HEK293T (cell line): Measurements from ENCODE around the gene NARF.

Experiments
- CTCF ChIA-PET: fragments of 350-600 bp; formaldehyde crosslinking; extraction: SDS; loops from one replicate; lab custom pipeline; 2021; ENCODE audit warnings: antibody characterized with exemption, inconsistent platforms; lab: Yijun Ruan, JAX
- POLR2A ChIA-PET: fragments of 350-600 bp; formaldehyde crosslinking; extraction: SDS; loops from one replicate; lab custom pipeline; 2020; ENCODE audit warnings: antibody characterized with exemption, inconsistent platforms; lab: Yijun Ruan, JAX
- DNase-seq: peaks from one replicate; pipeline ENCODE4 v3.0.0; 2012; ENCODE audit warnings: mixed read lengths; ENCODE audit errors: extremely low spot score
- ARNT ChIP-seq: fragments of 450-650 bp; IDR thresholded peaks from 2 replicates; pipeline ENCODE4 v1.6.1; 2017; ENCODE audit warnings: mild to moderate bottlenecking
- BHLHE40 ChIP-seq: fragments of 450-650 bp; IDR thresholded peaks from 2 replicates; pipeline ENCODE4 v1.6.1; 2016; ENCODE audit warnings: mild to moderate bottlenecking, moderate library complexity, borderline replicate concordance
- CTBP1 ChIP-seq: fragments of 450-650 bp; IDR thresholded peaks from 2 replicates; pipeline ENCODE4 v1.6.1; 2016; ENCODE audit warnings: borderline replicate concordance
- ELF4 ChIP-seq: fragments of 450-650 bp; IDR thresholded peaks from 2 replicates; pipeline ENCODE4 v1.6.1; 2017; ENCODE audit warnings: antibody characterized with exemption
- FOXA1 ChIP-seq: fragments of 450-650 bp; IDR thresholded peaks from 2 replicates; pipeline ENCODE4 v1.6.1; 2016; ENCODE audit warnings: mild to moderate bottlenecking
- FOXK2 ChIP-seq: fragments of 450-650 bp; IDR thresholded peaks from 2 replicates; pipeline ENCODE4 v1.6.1; 2016; ENCODE audit warnings: mild to moderate bottlenecking
- FOXM1 ChIP-seq: fragments of 450-650 bp; IDR thresholded peaks from 2 replicates; pipeline ENCODE4 v1.6.1; 2017; ENCODE audit warnings: mild to moderate bottlenecking, borderline replicate concordance
- HDGF ChIP-seq: fragments of 450-650 bp; IDR thresholded peaks from 2 replicates; pipeline ENCODE4 v1.6.1; 2017; ENCODE audit warnings: antibody characterized with exemption, borderline replicate concordance
- L3MBTL2 ChIP-seq: fragments of 450-650 bp; conservative IDR thresholded peaks from 2 replicates; pipeline ENCODE4 v1.6.1; 2016; ENCODE audit warnings: mild to moderate bottlenecking
- LEF1 ChIP-seq: fragments of 450-650 bp; IDR thresholded peaks from 2 replicates; pipeline ENCODE4 v1.6.1; 2017; ENCODE audit warnings: mild to moderate bottlenecking, borderline replicate concordance
- NFRKB ChIP-seq: fragments of 450-650 bp; IDR thresholded peaks from 2 replicates; pipeline ENCODE4 v1.6.1; 2016; ENCODE audit warnings: mild to moderate bottlenecking, moderate library complexity
- PKNOX1 ChIP-seq: fragments of 450-650 bp; IDR thresholded peaks from 2 replicates; pipeline ENCODE4 v1.6.1; 2016
- SP1 ChIP-seq: fragments of 450-650 bp; IDR thresholded peaks from 2 replicates; pipeline ENCODE4 v1.6.1; 2017
- SUZ12 ChIP-seq: fragments of 450-650 bp; IDR thresholded peaks from 2 replicates; pipeline ENCODE4 v1.6.1; 2016; ENCODE audit warnings: mild to moderate bottlenecking
- TARDBP ChIP-seq: fragments of 450-650 bp; IDR thresholded peaks from 2 replicates; pipeline ENCODE4 v1.6.1; 2016
- ZNF384 ChIP-seq: fragments of 450-650 bp; IDR thresholded peaks from 2 replicates; pipeline ENCODE4 v1.6.1; 2016

Gene NARF

GRCh38 chr17:82414548-82415281, 43.8 kb upstream of the NARF start:
- CTCF ChIA-PET, result interaction anchor here (0.6 to 1.1 kb wide), 3 partner anchors 48 to 137 kb away, joined by 4 read pairs; no protein-coding TSS in a partner anchor
- DNase-seq, result peak; percentile 86
- TF ChIP-seq FOXK2 (no peak), ZNF384 (no peak), FOXM1 (no peak), CTBP1 (no peak), SUZ12 (no peak), NFRKB (no peak), FOXA1 (no peak), TARDBP (no peak), LEF1 (no peak), ELF4 (no peak), PKNOX1 (no peak), SP1 (no peak), ARNT (no peak), BHLHE40 (no peak), L3MBTL2 (no peak), HDGF (no peak)
- POLR2A ChIA-PET, result interaction anchor here (0.7 kb wide), 1 partner anchor 89 kb away, joined by 3 read pairs; no protein-coding TSS in a partner anchor

GRCh38 chr17:82415336-82415735, 43.2 kb upstream of the NARF start:
- ChIA-PET CTCF (interaction anchor here (1.1 kb wide), 1 partner anchor 48 kb away, joined by 4 read pairs; no protein-coding TSS in a partner anchor), POLR2A (no interaction called here)
- no peak for DNase-seq
- no peak for TF ChIP-seq L3MBTL2
- TF ChIP-seq BHLHE40, result no peak
- TF ChIP-seq SP1, result no peak

DNA sequence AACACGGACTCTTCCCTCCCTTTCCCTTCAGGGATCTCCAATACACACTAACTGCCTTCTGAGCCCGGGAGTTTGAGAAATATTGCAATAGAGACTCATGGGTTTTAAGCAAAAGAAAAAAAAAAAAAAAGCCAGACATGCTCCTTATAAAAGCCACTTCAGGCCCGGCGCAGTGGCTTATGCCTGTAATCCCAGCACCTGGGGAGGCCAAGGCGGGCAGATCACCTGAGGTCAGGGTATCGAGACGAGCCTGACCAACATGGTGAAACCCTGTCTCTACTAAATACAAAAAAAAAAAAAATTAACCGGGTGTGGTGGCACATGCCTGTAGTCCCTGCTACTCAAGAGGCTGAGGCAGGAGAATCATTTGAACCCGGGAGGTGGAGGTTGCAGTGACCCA, 42.8 kb upstream of the NARF start:
- no peak for TF ChIP-seq PKNOX1
- no peak for TF ChIP-seq CTBP1
- TF ChIP-seq FOXM1, result no peak
- no peak for TF ChIP-seq HDGF
- no peak for TF ChIP-seq ARNT
- TF ChIP-seq TARDBP, result no peak
- no peak for TF ChIP-seq FOXK2
- no peak for TF ChIP-seq FOXA1
- TF ChIP-seq ZNF384, result no peak
- TF ChIP-seq SUZ12, result no peak
- no peak for TF ChIP-seq NFRKB
- TF ChIP-seq BHLHE40, result no peak
- no peak for TF ChIP-seq L3MBTL2
- TF ChIP-seq LEF1, result no peak
- no peak for TF ChIP-seq SP1
- TF ChIP-seq ELF4, result no peak
- POLR2A ChIA-PET, result no interaction called here
- CTCF ChIA-PET, result no interaction called here

DNA sequence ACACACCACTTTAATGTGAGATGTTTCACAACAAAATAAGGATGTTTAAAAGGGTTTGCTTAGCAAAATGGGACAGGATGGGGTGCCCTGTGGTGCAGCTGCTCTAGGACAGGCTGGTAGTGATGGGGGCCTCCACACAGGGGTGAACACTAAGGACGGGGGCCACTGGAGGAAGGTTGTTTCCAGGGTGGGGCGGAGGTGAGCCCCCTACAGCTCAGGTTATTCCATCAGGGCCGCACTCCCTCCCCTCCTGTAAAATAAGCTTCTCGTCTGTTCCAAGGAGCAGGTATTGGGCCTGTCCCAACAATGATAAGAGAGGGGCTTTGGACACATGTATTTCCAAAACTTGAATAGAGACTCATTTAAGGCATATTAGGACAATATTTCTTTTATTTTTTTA, 42.3 kb upstream of the NARF start:
- ChIA-PET POLR2A (no interaction called here), CTCF (no interaction called here)
- no peak for TF ChIP-seq SUZ12
- no peak for DNase-seq

More for the DNA sequence above, 42.8 kb upstream of the NARF start:
- DNase-seq, result no peak

GRCh38 chr17:82416771-82417170, 41.8 kb upstream of the NARF start:
- CTCF ChIA-PET, result no interaction called here
- DNase-seq, result no peak
- POLR2A ChIA-PET, result no interaction called here
- TF ChIP-seq ARNT (no peak), CTBP1 (no peak), BHLHE40 (no peak), FOXM1 (no peak), ELF4 (no peak), LEF1 (no peak), SP1 (no peak), NFRKB (no peak), PKNOX1 (no peak), FOXK2 (no peak), SUZ12 (no peak), TARDBP (no peak), FOXA1 (no peak), ZNF384 (no peak), HDGF (no peak), L3MBTL2 (no peak)
